H9 (cell line): ENCODE data around the gene PLEKHA7. TPM values are rescaled to one million over a fixed set of nuclear protein-coding genes. Genes with fewer than 3 reads are reported as not detected.

ENCODE experiments used
- DNase-seq: peaks from one replicate; pipeline ENCODE4 v3.0.0-alpha.2; 2017
- H2AFZ ChIP-seq: one replicate; pipeline ENCODE4 v1.6.1; 2013; ENCODE audit warnings: mild to moderate bottlenecking, low read length, control low read depth, moderate library complexity
- H2AK5ac ChIP-seq: 2 replicates; pipeline ENCODE4 v1.6.1; 2013; ENCODE audit warnings: low read length, control low read depth, mixed read lengths; ENCODE audit not compliant: insufficient read length
- H2BK120ac ChIP-seq: one replicate; pipeline ENCODE4 v1.6.1; 2013; ENCODE audit warnings: low read depth, mild to moderate bottlenecking, low read length, control low read depth, inconsistent platforms; ENCODE audit not compliant: poor library complexity, severe bottlenecking
- H2BK12ac ChIP-seq: 2 replicates; pipeline ENCODE4 v1.6.1; 2013; ENCODE audit warnings: low read length, control low read depth, mixed read lengths, low read depth; ENCODE audit not compliant: insufficient read length
- H2BK15ac ChIP-seq: 2 replicates; pipeline ENCODE4 v1.6.1; 2013; ENCODE audit warnings: low read depth, low read length, control low read depth
- H2BK20ac ChIP-seq: one replicate; pipeline ENCODE4 v1.6.1; 2013; ENCODE audit warnings: low read depth, mild to moderate bottlenecking, low read length, control low read depth, inconsistent platforms; ENCODE audit not compliant: poor library complexity, severe bottlenecking
- H2BK5ac ChIP-seq: 2 replicates; pipeline ENCODE4 v1.6.1; 2013; ENCODE audit warnings: low read length, control low read depth, mixed read lengths; ENCODE audit not compliant: insufficient read length
- H3K14ac ChIP-seq: 2 replicates; pipeline ENCODE4 v1.6.1; 2013; ENCODE audit warnings: low read length, control low read depth; ENCODE audit not compliant: insufficient read depth
- H3K18ac ChIP-seq: 2 replicates; pipeline ENCODE4 v1.6.1; 2013; ENCODE audit warnings: low read depth, mild to moderate bottlenecking, mixed read lengths, low read length, control low read depth; ENCODE audit not compliant: insufficient read length
- H3K23ac ChIP-seq: 2 replicates; pipeline ENCODE4 v1.6.1; 2013; ENCODE audit warnings: low read length, control low read depth, mixed read lengths, low read depth; ENCODE audit not compliant: insufficient read length
- H3K23me2 ChIP-seq: 2 replicates; pipeline ENCODE4 v1.6.1; 2013; ENCODE audit warnings: low read depth, mild to moderate bottlenecking, mixed read lengths, low read length, control low read depth; ENCODE audit not compliant: insufficient read length, poor library complexity, severe bottlenecking
- H3K27ac ChIP-seq: 2 replicates; pipeline ENCODE4 v1.5.1; 2013; ENCODE audit warnings: low read length, control low read depth, mixed read lengths, low read depth; ENCODE audit not compliant: insufficient read length
- H3K27me3 ChIP-seq: 2 replicates; pipeline ENCODE4 v1.6.1; 2013; ENCODE audit warnings: low read length, control low read depth, inconsistent platforms; ENCODE audit not compliant: insufficient read depth
- H3K4ac ChIP-seq: 2 replicates; pipeline ENCODE4 v1.6.1; 2013; ENCODE audit warnings: low read depth, mild to moderate bottlenecking, control low read depth, inconsistent platforms, low read length, moderate library complexity
- H3K4me1 ChIP-seq: 2 replicates; pipeline ENCODE4 v1.6.1; 2013; ENCODE audit warnings: low read length, control low read depth, inconsistent platforms; ENCODE audit not compliant: insufficient read depth
- H3K4me2 ChIP-seq: 2 replicates; pipeline ENCODE4 v1.6.1; 2013; ENCODE audit warnings: low read length, control low read depth, mixed read lengths; ENCODE audit not compliant: insufficient read length, insufficient read depth
- H3K56ac ChIP-seq: 2 replicates; pipeline ENCODE4 v1.6.1; 2013; ENCODE audit warnings: low read depth, mild to moderate bottlenecking, mixed read lengths, low read length, control low read depth; ENCODE audit not compliant: insufficient read length
- H3K79me1 ChIP-seq: 2 replicates; pipeline ENCODE4 v1.6.1; 2013; ENCODE audit warnings: low read depth, mild to moderate bottlenecking, moderate library complexity, low read length, control low read depth, inconsistent platforms; ENCODE audit not compliant: insufficient read depth, poor library complexity, severe bottlenecking
- H3K79me2 ChIP-seq: 2 replicates; pipeline ENCODE4 v1.6.1; 2013; ENCODE audit warnings: low read length, control low read depth, inconsistent platforms; ENCODE audit not compliant: insufficient read depth
- H3K9ac ChIP-seq: 2 replicates; pipeline ENCODE4 v1.6.1; 2013; ENCODE audit warnings: low read length, control low read depth, mixed read lengths; ENCODE audit not compliant: insufficient read length; ENCODE audit errors: extremely low read depth
- H3K9me3 ChIP-seq: one replicate; pipeline ENCODE4 v1.6.1; 2013; ENCODE audit warnings: low read depth, low read length, inconsistent platforms; ENCODE audit not compliant: control insufficient read depth
- H3T11ph ChIP-seq: one replicate; pipeline ENCODE4 v1.6.1; 2013; ENCODE audit warnings: mild to moderate bottlenecking, low read length, control low read depth, inconsistent platforms
- H4K20me1 ChIP-seq: one replicate; pipeline ENCODE4 v1.6.1; 2013; ENCODE audit not compliant: control insufficient read depth, insufficient read length, insufficient read depth
- H4K5ac ChIP-seq: 2 replicates; pipeline ENCODE4 v1.6.1; 2013; ENCODE audit warnings: low read depth, mild to moderate bottlenecking, mixed read lengths, low read length, control low read depth; ENCODE audit not compliant: insufficient read length
- H4K8ac ChIP-seq: replicated peaks from 2 replicates; pipeline ENCODE4 v1.6.1; 2013; ENCODE audit warnings: low read length, control low read depth, mixed read lengths, low read depth; ENCODE audit not compliant: insufficient read length
- H4K91ac ChIP-seq: 2 replicates; pipeline ENCODE4 v1.6.1; 2013; ENCODE audit warnings: low read depth, mild to moderate bottlenecking, moderate library complexity, mixed read lengths, low read length, control low read depth; ENCODE audit not compliant: insufficient read length
- H3K27ac Mint-ChIP-seq, 3 experiments: 2 replicates in 2 of 3; 3 replicates in 1 of 3; pipeline ENCODE4 v1.8.0; 2020 to 2021; ENCODE audit warnings: mixed read lengths in 3 of 3, mild to moderate bottlenecking in 1 of 3, moderate library complexity in 1 of 3
- H3K27me3 Mint-ChIP-seq: 2 replicates; pipeline ENCODE4 v1.8.0; 2021; ENCODE audit warnings: low read depth, mild to moderate bottlenecking, moderate library complexity, mixed read lengths
- H3K36me3 Mint-ChIP-seq, 3 experiments: 2 replicates in 2 of 3; 3 replicates in 1 of 3; pipeline ENCODE4 v1.8.0; 2020 to 2021; ENCODE audit warnings: low read depth in 3 of 3, mixed read lengths in 3 of 3; ENCODE audit not compliant: insufficient read depth in 1 of 3
- H3K4me1 Mint-ChIP-seq, 2 experiments: 2 replicates each; pipeline ENCODE4 v1.8.0; 2020; ENCODE audit warnings: mixed read lengths in 2 of 2
- H3K4me3 Mint-ChIP-seq, 2 experiments: 2 replicates in 1 of 2; 3 replicates in 1 of 2; pipeline ENCODE4 v1.8.0; 2020 to 2021; ENCODE audit warnings: mild to moderate bottlenecking in 2 of 2, mixed read lengths in 2 of 2, moderate library complexity in 1 of 2
- H3K9me3 Mint-ChIP-seq, 2 experiments: 2 replicates in 1 of 2; 3 replicates in 1 of 2; pipeline ENCODE4 v1.8.0; 2020; ENCODE audit warnings: mild to moderate bottlenecking in 2 of 2, mixed read lengths in 2 of 2, moderate library complexity in 1 of 2
- WGBS: extraction: QIAGEN DNeasy Blood & Tissue Kit; methylation state at CpG from one replicate; pipeline ENCODE4 v1.1.7; 2013; ENCODE audit warnings: missing lambda C conversion rate, low lambda C conversion rate, mixed read lengths; ENCODE audit not compliant: insufficient read length; ENCODE audit errors: extremely low coverage; 5-methylcytosine and 5-hydroxymethylcytosine counted together
- total RNA-seq: library from RNA; stranded (reverse); gene quantifications from 2 replicates; pipeline ENCODE4 v1.2.1, GENCODE V29; 2021
- TF ChIP-seq, protein P1 (sequence below): fragments of 200-600 bp; sonication (generic); conservative IDR thresholded peaks from 3 replicates; pipeline ENCODE4 v1.8.0; 2021; ENCODE audit warnings: antibody characterized with exemption, mild to moderate bottlenecking

Gene PLEKHA7
- total RNA-seq, 1 experiment from 2014 or later: 21.0 TPM

GRCh38 chr11:16770016-16770415 lies 244.2 kb downstream of the PLEKHA7 start:
- no peak overlapping the region for H3K18ac ChIP-seq
- H3K4me2 ChIP-seq: no peak overlapping the region
- H2BK120ac ChIP-seq: no peak overlapping the region
- no peak overlapping the region for H2AFZ ChIP-seq
- no peaks in the 10 kb centered on the region for H3K79me1 ChIP-seq
- Mint-ChIP-seq H3K4me1 (peaks cover 12 to 16% of the 10 kb centered on the region in 2 experiments), H3K36me3 (peaks cover 0 to 2% (median 0%) of the 10 kb centered on the region in 3 experiments; a peak in 1 of 7 replicates), H3K9me3 (no peaks in the 10 kb centered on the region), H3K27ac (no peak overlapping the region), H3K4me3 (no peak overlapping the region), H3K27me3 (no peaks in the 10 kb centered on the region; the same call in 1 of the 2 replicates)
- no peak overlapping the region for H3K14ac ChIP-seq
- H3K4me1 ChIP-seq: no peaks in the 10 kb centered on the region
- no peak overlapping the region for H3K27ac ChIP-seq
- no peak overlapping the region for H2AK5ac ChIP-seq
- no peak overlapping the region for H2BK15ac ChIP-seq
- no peak for DNase-seq
- no peak overlapping the region for H2BK20ac ChIP-seq
- no peak overlapping the region for H2BK12ac ChIP-seq
- TF ChIP-seq, protein P1, sequence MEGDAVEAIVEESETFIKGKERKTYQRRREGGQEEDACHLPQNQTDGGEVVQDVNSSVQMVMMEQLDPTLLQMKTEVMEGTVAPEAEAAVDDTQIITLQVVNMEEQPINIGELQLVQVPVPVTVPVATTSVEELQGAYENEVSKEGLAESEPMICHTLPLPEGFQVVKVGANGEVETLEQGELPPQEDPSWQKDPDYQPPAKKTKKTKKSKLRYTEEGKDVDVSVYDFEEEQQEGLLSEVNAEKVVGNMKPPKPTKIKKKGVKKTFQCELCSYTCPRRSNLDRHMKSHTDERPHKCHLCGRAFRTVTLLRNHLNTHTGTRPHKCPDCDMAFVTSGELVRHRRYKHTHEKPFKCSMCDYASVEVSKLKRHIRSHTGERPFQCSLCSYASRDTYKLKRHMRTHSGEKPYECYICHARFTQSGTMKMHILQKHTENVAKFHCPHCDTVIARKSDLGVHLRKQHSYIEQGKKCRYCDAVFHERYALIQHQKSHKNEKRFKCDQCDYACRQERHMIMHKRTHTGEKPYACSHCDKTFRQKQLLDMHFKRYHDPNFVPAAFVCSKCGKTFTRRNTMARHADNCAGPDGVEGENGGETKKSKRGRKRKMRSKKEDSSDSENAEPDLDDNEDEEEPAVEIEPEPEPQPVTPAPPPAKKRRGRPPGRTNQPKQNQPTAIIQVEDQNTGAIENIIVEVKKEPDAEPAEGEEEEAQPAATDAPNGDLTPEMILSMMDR: no peak
- no peaks in the 10 kb centered on the region for H3K79me2 ChIP-seq
- no peak overlapping the region for H2BK5ac ChIP-seq
- H3K23me2 ChIP-seq: no peaks in the 10 kb centered on the region
- H4K91ac ChIP-seq: no peak overlapping the region
- H3K9me3 ChIP-seq: no peaks in the 10 kb centered on the region
- no peak overlapping the region for H4K5ac ChIP-seq
- no peak overlapping the region for H3T11ph ChIP-seq
- H3K56ac ChIP-seq: no peak overlapping the region
- no peak overlapping the region for H4K8ac ChIP-seq
- no peak overlapping the region for H3K9ac ChIP-seq
- no peak overlapping the region for H3K23ac ChIP-seq
- no peaks in the 10 kb centered on the region for H4K20me1 ChIP-seq
- H3K27me3 ChIP-seq: no peaks in the 10 kb centered on the region
- H3K4ac ChIP-seq: no peak overlapping the region
- no CpG with 5 or more reads among the region's 11 CpGs for WGBS
